ENCODE data around the gene JAKMIP3.

DNA sequence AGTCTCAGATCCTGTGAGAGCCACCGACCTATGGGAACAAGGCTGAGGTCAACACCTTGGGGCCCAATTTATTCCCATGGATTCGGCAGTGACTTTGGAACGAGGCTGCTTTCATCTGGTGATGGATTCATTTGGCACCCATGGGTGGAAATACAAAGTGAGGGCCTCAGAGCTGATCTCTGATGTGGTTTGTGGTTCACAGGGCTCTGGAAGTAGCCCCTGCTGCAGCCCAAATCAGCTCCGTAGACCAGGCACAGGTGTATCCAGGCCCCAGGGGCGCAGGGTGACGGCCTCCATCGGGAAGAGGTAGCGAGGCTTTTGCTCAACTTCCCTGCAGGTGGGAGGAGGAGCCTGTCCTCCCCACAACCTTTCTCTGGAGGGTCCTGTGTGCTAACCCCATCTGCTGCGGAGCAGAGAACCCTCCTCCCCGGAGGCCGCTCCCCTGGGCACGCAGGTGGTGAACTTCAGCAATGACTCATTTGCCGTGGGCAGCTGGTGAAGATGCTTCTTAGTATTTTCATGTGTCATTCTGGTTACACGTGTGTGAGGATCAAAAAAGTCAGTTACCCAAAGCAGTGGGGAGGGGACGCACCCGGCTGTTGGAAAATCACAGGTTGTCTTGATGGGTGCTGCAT is 7.5 kb upstream of the JAKMIP3 start:
- no peak for TF ChIP-seq POLR2A (IDR thresholded peaks at IDR 0.05)
- TF ChIP-seq, protein P1, sequence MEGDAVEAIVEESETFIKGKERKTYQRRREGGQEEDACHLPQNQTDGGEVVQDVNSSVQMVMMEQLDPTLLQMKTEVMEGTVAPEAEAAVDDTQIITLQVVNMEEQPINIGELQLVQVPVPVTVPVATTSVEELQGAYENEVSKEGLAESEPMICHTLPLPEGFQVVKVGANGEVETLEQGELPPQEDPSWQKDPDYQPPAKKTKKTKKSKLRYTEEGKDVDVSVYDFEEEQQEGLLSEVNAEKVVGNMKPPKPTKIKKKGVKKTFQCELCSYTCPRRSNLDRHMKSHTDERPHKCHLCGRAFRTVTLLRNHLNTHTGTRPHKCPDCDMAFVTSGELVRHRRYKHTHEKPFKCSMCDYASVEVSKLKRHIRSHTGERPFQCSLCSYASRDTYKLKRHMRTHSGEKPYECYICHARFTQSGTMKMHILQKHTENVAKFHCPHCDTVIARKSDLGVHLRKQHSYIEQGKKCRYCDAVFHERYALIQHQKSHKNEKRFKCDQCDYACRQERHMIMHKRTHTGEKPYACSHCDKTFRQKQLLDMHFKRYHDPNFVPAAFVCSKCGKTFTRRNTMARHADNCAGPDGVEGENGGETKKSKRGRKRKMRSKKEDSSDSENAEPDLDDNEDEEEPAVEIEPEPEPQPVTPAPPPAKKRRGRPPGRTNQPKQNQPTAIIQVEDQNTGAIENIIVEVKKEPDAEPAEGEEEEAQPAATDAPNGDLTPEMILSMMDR (IDR thresholded peaks at IDR 0.05) = no peak
- TF ChIP-seq POLR2AphosphoS5 (IDR thresholded peaks at IDR 0.05) = no peak

Measured in breast epithelium (tissue), 3 donors.